Astrocyte (in vitro differentiated cells and primary cell): ENCODE data around the gene ZNF136.

Experiments
- EZH2 ChIP-seq: IDR thresholded peaks from 2 replicates; pipeline ENCODE4 v1.6.1; 2012; ENCODE audit warnings: mild to moderate bottlenecking, low read length, inconsistent platforms; ENCODE audit not compliant: insufficient read depth
- TF ChIP-seq, protein P1 (sequence below): IDR thresholded peaks from 2 replicates; pipeline ENCODE4 v1.5.1; 2011; ENCODE audit warnings: low read depth, mild to moderate bottlenecking, inconsistent platforms, low read length, moderate library complexity; ENCODE audit not compliant: insufficient read depth

DNA sequence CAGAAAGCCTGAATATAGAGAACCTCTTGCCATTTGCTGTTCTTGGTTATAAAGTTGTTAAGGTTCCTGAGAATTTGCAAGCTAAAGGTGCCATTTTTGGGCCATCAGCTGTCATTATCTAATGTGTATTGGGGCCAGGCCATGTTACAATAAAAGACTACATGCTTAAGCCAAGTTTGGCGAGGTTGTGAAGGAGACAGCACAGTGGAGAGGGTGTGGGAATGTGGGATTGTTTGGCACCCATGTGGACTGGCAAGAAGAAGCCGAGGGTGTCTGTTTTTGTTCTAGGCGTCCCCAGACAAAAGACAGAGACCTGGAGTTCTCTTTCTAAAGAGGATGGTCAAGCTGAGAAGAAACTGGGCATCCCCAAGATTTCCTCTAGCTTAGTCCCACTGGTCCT lies 67.1 kb downstream of the ZNF136 start:
- TF ChIP-seq, protein P1, sequence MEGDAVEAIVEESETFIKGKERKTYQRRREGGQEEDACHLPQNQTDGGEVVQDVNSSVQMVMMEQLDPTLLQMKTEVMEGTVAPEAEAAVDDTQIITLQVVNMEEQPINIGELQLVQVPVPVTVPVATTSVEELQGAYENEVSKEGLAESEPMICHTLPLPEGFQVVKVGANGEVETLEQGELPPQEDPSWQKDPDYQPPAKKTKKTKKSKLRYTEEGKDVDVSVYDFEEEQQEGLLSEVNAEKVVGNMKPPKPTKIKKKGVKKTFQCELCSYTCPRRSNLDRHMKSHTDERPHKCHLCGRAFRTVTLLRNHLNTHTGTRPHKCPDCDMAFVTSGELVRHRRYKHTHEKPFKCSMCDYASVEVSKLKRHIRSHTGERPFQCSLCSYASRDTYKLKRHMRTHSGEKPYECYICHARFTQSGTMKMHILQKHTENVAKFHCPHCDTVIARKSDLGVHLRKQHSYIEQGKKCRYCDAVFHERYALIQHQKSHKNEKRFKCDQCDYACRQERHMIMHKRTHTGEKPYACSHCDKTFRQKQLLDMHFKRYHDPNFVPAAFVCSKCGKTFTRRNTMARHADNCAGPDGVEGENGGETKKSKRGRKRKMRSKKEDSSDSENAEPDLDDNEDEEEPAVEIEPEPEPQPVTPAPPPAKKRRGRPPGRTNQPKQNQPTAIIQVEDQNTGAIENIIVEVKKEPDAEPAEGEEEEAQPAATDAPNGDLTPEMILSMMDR = no peak
- no peak for TF ChIP-seq EZH2
